ENCODE results near the gene RASEF.

RASEF gene

DNA sequence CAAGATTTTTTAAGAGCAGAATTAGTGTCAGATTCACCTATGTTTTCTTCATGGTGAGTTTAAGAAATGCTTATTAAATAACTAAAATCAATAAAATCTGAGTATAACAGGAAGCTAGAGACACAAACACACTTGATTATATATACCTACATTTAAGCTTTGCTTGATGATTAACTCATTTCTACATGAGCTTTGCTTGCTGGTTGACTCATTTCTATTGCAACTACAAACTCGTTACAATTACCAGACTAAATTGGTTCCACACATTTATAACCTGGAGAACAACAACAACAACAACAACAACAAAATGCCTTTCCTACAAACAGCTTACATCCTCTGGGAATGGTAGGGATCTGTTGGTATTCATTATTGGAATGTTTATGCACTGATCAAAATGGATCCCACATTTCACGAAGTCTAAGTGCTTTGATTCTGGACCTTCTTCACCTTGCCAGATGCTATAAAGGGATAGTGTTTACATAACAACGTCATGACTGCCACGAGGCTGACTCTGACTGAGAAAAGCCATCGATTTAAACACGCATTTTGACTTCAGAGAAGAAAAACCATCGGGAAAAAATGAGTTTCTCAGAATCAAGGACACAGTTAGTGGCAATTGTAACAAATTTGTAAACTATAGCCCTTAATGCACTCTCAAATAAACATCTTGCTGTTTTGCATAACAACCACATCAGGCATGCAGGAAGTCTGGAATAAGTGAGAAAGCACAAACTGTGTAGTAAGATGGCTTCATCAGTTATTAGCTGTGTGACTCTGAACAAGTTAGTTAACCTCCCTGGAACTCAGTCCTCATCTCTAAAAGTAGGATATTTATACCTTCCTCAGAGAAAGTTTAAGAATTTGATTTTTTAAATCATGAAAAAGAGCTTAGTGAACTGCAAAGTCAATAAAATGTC is 49.8 kb downstream of the RASEF start:
- no peak for DNase-seq

DNA sequence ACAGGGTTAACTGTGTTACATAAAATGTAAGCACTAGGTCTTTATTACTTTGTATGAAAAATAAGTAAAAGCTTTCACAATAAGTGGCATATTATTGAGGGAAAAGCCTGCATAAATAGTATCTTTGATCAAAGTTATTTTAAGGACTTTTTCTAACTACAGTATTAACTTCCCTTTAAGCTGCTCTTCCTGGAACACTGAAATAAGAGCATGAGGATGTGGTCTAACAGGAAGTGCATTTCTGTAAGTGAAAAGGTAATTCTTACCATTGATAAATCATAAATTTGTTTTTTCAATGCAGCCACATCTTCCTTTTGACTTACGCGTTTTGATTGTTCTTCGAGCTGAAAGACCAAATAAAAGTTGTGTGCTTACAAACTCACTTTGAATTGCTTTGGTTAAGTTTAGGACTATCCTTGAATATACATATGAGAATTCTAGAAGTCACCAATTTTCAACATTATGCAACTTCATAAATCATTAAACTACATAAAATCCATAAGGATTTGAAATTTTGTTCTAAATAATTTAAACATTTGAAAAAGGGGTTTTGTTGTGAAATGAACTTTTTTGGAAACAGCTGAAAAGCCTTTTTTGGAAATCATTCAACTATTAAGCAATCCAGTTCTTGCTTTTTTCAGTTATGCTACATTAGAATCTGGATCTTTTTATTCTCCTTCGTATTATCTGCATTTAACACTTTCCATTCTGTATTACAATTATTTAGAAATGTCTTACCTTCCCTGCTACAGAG is 50.6 kb downstream of the RASEF start:
- DNase-seq: no peak

DNA sequence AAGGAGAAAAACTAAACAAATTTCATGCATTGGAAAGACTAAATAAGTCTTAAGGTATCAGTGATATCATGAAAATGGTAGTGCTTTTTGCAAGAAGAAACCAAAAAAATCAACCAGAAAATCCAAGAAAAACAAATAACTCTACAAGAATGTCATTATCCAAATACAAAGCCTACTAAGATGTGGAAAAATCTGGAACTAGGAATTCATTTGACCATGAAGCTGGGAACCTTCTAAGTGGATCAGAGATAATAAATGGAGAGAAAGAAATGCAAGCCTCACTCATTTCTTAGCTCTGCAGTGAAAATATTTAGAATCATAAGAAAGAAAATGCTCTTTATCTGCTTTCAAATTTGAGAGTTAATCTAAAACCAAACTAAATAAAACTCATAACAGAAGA is 51.3 kb downstream of the RASEF start:
- DNase-seq: no peak

DNA sequence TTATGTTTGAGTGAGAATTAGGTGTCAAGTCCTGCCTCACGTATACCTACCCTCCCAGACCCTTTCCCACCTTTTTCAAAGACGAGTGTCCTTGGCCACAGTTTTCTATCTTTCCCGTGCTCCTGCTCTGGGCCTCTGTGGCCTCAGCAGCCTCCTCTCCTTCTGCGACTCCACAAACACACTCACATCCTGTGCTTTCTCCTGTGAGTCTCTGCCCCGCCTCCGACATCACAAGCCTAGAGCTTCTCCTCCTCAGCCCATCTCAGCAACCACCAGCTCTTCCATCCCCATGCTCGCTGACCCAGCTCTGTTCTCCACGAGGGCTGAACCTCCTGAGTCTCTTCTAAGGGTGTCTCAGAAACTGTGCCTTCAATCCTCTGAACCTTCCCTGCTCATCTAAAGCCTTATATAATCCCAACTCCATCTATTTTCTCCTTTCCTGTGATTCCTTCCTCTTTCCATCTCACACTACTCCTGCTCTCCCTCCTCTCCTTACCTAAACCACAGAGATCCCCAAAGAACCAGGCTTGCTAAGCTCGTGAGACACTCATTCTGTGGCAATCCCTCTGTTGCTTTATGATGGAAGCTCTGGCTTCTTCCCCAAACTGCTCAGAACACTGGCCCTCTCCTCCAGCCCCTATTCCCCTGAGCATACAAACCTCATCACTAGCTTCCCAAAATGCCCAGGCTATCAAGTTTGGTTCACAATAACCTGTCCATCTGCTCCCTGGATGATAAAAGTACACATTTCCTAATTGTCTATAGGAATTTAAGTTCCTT is 55.2 kb downstream of the RASEF start:
- no peak for DNase-seq

DNA sequence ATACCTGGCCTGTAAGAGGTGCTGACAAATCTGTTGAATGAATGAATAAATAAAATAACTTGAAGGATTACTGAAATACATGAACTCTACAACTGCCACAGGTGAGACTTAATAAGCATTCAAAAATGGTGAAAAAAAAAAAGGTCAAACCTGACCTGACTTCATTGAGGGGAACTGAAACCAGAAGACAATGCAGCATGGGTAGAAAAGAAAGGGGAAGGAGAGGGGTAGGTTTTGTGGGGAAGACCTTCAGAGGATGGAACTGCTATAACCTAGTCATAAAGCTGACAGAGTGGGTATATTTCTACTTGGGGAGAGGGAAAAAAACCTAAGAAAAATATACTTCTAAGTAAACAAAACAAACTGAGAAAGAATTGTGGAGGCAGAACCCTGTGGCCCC is 56.6 kb downstream of the RASEF start:
- no peak for DNase-seq

DNA sequence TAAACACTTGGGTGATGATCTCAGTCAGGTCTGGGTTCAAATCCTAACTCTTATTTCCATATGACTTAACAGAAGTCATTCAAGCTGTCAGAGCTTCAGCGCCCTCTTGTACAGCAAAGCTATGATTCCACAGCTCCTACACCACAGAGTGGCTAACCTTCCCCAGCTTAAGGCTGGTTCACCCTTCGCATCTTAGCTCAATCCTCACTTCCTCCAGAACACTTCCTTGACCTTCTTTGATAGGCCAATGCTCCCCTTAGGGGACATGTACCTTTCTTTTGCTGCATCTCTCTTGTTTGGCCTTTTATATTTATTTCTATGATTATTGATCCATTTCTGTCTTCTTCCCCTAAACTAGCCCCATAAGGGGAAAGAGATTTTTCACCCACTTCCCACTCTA is 57.0 kb downstream of the RASEF start:
- no peak for DNase-seq

DNA sequence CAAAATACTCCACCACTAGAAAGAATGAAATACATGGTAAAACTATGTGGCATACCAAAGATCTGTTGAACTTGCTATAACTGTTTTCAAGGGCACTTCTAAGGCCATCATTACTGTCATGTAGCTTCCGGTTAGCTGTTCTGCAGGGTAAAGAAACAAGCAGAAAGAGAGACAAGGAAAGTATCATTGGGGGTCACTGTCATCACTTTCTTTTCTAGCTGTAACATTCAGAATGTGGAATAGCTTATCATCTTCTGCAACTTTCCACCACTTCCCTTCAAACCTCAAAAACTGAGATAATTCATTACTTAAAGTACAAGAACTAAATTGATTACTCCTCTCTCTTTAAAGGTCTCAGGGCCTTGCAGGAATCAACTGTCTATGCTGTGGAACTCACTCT is 57.6 kb downstream of the RASEF start:
- no peak for DNase-seq

DNA sequence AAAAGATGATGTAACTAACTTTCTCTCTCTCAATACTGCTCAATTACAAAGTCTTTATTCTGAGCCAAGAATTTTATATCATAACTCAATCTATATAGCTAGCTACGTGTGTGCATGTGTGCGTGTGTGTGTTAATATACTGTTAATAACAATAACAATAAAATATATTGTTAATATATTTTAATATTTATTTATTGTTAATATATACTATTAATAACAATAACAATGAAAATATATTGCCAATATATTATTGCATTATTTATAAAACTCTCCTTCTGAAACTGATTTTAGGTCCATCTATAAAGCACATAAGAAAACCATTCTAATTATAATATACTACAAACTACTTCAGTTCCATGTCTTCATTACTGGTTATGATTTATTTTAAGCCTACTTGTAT is 60.6 kb downstream of the RASEF start:
- DNase-seq: no peak

DNA sequence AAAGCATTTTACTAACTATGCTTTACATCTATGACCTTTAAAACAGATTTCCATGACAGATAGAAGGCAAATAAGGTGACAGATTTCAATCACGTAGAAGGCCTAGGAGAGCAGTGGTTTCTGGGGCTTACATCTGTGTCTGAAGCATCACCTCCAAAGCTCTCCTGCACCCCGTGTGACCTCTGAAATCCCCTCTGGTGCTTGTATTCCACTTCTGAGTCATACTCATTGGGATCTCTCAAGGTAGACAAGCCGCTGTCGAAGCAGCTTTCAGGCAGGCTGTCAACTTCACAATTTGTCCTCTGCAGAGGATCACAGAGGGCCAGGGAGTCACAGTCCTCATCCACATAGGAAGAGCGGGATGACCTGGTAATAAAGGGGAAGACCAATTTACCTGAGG is 62.2 kb downstream of the RASEF start:
- DNase-seq: no peak

DNA sequence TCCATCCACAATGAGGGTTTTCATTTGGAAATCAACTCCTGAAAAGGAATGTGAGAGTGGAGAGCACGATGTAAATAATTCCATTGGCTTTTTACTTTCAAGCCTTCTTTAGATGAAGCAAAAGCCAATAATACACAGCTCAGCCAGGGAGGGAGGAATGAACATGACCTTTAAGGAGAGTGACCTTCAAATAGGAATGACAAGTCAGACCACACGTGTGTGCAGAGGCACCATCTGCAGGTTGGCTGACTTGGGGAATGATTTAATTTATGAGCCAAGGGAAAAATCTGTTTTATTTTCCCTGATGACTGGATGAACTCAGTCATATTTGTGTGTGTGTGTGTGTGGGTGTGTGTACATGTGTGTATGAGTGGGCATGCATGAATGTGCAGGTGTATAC is 64.5 kb downstream of the RASEF start:
- DNase-seq: no peak

DNA sequence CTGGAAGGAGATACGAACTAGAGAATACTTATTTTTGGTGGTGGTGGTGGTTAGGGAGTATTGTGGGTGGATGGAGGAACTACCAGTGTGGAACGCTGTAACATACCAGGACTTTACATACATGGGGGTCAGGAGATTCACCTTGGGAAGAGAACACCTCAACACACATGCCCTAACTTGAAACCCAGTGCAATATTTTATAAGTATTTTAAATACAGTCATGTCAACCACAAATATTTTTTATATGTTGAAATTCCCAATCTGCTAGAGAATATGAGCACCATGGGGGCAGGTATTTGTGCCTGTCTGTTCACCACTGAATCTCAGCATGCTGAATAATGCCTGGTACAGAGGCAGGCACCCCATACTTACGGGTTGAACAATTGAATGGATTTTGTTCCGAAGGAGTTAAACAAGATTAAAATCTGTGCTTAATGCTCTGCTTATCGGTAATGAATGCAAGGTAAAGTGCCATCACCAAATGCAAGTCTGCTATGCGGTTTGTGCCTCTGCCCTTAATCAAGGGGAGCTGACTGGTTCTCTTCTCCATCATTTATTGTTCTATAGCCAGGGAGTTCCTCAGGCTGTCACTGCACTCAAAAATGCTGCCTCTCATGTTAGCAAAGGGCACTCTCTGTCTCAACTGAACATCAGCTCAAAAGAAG is 65.3 kb downstream of the RASEF start:
- no peak for DNase-seq

DNA sequence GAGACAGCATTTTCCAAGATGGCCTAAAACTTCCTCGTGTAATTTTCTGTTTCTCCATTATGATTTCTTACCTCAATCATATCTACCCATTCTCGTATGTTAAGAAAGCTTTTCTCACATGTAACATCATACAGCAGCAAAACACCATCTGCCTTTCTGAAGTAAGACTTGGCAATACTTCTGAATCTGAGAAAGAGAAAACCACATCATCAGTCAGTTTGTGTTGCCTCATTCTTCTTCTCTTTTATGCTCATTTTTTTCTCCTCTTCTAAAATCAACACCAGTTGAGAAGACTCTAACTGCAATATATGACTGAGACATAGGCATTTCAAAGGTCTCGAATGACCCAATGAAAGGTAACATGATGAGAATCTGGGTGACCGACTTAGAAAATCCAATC is 66.0 kb downstream of the RASEF start:
- DNase-seq: no peak

DNA sequence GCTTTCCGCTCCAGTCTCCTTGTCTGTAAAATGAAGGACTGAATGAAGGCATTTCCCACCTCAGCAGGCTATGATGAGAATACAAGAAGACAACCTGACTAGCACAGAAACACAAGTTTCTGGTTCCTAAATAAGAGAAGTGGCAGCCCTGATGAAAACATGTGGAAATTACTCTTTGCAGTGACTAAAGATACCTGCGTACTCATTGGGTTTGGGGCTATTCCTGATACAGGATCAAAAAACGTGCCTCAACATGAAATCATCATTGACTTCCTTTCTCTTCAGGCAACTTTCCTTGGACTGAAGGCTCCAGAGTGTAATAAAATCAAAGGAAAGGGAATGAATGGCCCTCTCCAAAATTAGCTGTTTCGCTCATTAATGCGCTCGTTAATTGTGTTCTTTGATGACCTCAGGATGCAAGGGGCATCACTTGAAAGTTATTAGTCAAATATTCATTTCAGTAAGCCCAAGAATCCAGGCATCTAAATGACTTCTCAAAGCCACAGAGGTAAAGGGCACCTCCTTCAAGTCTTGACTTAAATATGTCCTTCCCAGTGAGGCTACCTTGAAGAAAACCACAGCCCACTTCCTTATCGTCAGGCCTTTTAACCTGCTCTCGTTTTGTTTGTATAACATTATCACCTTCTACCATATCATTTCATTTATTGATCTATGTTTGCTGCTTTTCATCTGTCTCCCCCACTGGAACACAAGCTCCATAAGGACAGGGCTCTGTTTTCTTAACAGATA is 68.9 kb downstream of the RASEF start:
- no peak for DNase-seq

DNA sequence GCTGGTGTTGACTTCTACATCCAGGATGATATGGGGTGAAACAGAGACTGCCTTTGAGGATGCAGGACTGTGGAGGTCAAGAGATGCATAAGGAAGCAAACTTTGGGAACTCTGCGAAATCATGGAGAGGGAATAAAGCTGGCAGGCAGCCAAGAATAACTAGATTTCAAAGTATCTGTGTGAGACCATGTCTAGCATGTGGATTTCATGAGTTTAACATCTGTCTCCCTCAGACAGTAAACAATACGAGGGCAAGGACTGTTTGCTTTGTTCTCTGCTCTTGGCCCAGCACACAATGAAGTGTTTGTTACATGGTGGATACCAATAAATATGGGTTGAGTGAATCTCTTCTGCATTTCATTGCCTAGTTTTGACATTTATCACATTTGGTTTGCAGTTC is 71.3 kb downstream of the RASEF start:
- peak; percentile 76 for DNase-seq

DNA sequence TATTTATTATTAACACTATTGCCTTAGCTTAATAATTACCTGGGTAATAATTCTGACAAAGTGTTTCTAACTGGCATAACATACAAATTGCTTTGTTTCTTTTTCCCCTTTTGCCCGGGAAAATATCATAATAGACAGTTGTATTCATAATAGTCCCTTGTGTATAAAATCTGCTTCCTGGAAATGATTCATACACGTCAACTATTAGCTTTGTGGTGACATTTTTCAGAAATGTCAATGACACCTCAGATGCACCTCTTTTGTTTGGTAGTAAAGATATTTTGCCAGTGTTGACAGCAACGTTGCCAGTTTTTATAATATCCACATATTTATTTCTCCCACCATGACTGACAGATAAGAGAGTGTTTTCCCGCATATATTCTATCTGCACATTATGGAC is 73.0 kb downstream of the RASEF start:
- no peak for DNase-seq

DNA sequence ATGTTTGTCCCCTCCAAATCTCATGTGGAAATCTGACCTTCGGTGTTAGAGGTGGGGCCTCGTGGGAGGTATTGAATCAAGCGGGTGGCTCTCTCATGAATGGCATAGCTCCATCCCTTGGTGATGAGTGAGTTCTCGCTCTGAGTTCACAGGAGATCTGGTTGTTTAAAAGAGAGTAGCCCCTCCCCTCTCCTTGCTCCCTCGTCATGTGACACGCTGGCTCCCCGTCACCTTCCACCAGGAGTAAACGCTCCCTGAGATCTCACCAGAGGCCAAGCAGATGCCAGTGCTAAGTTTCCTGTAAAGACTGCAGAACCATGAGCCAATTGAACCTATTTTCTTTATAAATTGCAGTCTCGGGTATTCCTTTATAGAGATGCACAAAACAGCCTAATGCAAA is 74.5 kb downstream of the RASEF start:
- DNase-seq: no peak

DNA sequence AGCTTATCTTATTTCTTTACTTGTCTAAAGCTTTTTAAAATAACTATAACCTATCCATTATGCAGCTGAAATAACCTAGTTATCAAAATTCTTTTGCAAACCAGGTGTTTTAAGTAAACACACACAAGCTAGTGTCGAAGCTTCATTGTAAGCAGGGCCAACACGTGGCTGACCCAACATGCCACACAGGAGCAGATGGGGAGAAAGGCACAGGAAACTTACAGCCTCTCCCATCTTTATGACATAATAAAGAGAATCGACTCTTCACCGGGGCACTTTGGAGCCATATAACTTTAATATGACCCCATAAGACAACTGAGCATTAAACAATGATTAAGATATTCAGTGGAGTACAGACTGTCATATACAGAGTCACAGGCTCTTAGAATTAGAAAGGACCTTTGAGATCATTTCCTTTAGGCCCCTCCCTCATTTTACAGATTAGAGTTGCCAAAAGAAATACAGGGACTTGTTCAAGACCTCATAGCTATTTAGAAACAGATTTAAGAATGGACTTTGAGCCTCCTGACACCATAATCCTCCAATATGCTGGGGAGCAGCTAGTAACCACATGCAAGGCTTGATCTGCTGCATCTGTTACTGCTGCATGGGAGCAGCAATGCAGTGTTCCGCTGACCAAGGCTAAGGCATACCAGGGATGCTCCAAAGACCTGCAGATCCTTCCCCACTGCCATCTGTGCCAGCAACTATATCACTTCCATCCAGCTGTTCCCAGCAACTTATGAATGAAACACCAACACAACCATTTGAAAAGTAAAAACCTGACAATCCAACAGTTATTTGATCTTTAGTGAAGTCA is 75.4 kb downstream of the RASEF start:
- DNase-seq: no peak

DNA sequence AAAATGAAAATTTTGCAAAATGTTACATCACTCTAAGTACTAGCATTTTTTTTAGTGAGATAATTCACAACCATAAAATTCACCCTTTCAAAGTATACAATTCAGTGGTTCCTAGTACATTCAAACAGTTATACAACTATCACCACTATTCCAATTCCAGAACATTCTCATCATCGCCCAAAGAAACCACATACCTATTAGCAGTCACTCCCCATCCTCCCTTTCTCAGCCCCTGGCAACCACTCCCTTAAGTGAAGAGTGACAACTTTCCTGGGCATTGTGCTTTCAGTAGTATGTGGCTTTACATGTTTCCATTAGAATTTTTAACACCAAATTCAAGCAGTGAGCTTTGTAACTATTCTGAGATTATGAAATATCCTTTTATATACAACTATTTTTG is 81.4 kb downstream of the RASEF start:
- no peak for DNase-seq

DNA sequence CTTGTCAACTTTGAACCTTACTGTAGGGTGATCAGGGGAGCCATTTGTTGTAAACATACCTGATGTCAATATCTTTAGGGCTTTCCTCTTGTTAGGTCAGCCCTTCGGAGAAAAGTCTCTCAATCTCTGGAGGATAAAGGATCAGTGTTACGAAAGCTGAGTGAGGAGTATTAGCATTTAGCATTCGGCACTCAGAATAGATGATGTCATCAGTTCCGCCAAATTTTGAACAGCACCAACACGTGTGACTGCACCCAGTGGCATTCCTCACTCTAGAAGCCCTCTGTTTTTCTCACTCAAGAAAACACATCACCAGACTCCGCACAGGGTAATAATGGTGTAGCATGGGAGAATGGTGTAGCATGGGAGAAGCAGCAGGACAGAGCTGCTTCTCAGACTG is 87.8 kb downstream of the RASEF start:
- DNase-seq: no peak

DNA sequence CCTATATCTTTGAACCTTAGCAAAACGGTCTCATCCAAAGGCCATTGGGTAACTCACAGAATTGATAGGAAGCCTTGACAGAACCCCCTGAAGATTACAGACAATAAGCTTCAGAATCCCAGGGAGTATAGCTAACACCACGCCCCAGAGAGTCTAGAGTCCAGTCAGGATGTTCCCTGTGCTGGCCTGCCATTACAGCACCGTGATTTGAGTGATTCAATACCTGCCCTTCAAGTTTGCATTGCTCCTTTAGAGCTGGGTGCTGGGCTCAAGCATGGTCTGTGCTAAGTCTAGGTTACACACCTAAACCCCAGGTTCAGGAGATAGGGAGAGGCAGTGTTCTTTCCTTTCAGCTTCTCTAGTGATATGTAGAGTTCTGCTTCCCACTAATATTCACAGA is 90.5 kb downstream of the RASEF start:
- DNase-seq: no peak

DNA sequence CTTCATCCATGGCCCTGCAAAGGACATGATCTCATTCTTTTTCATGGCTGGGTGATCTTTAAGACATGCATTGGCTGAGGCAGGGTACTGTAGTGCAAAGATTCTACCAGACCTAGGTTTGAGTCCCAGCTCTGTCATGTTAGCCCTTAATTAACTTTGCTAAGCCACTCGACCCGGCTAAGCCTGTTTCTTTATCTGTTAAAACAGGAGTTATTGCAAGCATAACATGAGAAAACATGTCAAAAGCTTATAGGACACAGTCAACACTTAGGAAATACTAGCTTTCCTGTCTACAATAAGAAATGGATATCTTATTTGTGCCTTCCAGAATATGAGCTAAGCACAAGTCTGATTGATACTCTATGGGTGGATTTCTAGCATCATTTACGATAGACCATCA is 92.6 kb downstream of the RASEF start:
- no peak for DNase-seq

Measured in NCI-H2029 treated with DMSO at 0.1 percent for 48 hours (cell line).